AG20443 (cell line): Measurements from ENCODE around the gene TPI1.

Source experiments
- DNase-seq: peaks from one replicate; pipeline ENCODE4 v3.0.0; 2012; ENCODE audit warnings: low spot score, mixed read lengths

TPI1 gene

GRCh38 chr12:6867413-6868210 lies at the start of gene TPI1:
TSS of gene TPI1 (plus strand) at chr12:6867531. CDS start at chr12:6867567, 36 bp downstream.
- DNase-seq = peak; percentile 96

- no peak for DNase-seq
Measured at GRCh38 chr12:6817662-6818157, 49.6 kb upstream of the TPI1 start.

GRCh38 chr12:6818222-6818621 lies 49.1 kb upstream of the TPI1 start:
- DNase-seq = no peak

GRCh38 chr12:6818645-6819044 lies 48.7 kb upstream of the TPI1 start:
- no peak for DNase-seq

- DNase-seq = no peak
Measured at GRCh38 chr12:6819106-6820030, 48.0 kb upstream of the TPI1 start.

DNA sequence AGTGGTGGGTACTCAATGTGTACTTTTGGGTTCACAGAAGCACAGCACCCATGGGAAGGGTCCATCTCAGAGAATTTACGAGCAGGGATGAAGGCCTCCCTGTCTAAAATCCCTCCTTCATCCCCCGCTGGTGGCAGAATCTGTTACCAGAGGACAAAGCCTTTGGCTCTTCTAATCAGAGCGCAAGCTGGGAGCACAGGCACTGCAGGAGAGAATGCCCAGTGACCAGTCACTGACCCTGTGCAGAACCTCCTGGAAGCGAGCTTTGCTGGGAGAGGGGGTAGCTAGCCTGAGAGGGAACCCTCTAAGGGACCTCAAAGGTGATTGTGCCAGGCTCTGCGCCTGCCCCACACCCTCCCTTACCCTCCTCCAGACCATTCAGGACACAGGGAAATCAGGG lies 47.2 kb upstream of the TPI1 start:
- no peak for DNase-seq

GRCh38 chr12:6821591-6822425 lies 45.5 kb upstream of the TPI1 start, which contains the start of gene GPR162:
TSS of gene GPR162 (plus strand) at chr12:6821821. CDS start at chr12:6823899, 2,078 bp downstream.
- peak; percentile 84 for DNase-seq

GRCh38 chr12:6822426-6823135 lies 44.8 kb upstream of the TPI1 start:
- no peak for DNase-seq

DNA sequence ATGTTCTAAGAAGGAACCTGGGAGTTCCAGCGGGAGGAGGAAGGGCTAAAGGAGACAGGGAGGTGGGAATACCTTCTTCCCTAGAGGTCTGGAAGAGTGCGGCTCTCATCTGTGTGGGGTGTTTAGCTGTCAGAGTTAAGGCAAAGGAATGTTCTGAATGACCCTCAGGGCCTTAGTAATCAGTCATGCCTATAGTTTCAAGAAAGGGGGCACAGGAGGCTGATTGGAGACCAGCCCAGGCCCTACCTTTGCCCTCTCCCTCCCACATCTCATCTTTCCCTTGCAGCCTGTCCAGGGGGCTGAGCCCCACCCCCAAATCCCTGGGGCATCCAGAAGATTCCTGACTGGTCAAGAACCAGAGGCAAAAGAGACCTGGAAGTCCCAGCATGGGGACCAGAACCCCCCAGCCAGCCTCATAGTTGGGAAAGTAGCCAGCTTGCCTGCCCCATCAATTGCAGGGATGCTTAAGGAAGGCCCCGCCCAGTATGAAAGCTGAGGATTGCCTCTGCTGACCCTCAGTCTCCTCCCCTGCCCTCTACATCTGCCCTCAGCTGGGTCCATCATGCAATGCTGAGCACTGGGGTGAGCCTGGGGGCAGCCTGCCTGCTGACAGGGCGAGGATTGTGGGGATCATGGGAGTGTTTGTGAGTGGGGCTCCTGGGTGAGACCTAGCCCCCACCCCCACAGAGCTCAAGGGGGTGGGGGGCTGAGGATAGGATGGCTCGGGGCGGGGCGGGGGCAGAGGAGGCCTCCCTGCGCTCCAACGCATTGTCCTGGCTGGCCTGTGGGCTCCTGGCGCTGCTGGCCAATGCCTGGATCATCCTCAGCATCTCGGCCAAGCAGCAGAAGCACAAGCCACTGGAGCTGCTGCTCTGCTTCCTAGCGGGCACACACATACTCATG lies 43.9 kb upstream of the TPI1 start:
- DNase-seq = no peak

DNA sequence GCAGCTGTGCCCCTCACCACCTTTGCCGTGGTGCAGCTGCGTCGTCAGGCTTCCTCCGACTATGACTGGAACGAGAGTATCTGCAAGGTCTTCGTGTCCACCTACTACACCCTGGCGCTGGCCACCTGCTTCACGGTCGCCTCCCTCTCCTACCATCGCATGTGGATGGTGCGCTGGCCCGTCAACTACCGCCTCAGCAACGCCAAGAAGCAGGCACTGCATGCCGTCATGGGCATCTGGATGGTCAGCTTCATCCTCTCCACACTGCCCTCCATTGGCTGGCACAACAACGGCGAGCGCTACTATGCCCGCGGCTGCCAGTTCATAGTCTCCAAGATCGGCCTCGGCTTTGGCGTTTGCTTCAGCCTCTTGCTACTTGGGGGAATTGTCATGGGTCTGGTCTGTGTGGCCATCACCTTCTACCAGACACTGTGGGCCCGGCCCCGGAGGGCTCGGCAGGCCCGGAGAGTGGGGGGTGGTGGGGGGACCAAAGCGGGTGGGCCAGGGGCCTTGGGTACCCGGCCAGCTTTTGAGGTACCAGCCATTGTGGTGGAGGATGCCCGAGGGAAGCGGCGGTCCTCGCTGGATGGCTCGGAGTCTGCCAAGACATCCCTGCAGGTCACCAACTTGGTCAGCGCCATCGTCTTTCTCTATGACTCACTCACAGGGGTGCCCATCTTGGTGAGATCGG lies 43.1 kb upstream of the TPI1 start:
- no peak for DNase-seq

DNA sequence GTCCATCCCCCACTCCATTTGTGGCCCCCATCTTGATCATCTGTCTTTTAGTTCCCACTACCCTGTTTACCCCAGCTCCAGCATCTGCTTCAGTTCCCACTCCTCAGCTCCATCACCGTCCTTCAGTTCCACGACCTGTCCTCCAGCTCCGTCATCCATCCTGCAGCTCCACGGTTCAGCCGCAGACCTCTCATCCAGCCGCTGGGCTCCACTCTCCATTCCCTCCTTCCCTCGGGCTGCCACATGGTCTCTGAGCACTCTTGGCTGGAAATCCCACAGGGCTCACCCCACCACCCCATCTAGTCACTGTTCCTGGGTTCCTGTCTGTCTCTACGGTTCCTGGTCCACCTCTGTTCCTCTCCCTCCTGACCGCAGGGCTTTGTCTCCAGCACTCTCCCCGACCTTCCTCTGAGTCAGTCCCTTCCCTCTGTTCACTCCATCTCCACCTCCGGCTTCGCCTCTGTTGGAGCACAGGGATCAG lies 42.4 kb upstream of the TPI1 start:
- peak; percentile 48 for DNase-seq

DNA sequence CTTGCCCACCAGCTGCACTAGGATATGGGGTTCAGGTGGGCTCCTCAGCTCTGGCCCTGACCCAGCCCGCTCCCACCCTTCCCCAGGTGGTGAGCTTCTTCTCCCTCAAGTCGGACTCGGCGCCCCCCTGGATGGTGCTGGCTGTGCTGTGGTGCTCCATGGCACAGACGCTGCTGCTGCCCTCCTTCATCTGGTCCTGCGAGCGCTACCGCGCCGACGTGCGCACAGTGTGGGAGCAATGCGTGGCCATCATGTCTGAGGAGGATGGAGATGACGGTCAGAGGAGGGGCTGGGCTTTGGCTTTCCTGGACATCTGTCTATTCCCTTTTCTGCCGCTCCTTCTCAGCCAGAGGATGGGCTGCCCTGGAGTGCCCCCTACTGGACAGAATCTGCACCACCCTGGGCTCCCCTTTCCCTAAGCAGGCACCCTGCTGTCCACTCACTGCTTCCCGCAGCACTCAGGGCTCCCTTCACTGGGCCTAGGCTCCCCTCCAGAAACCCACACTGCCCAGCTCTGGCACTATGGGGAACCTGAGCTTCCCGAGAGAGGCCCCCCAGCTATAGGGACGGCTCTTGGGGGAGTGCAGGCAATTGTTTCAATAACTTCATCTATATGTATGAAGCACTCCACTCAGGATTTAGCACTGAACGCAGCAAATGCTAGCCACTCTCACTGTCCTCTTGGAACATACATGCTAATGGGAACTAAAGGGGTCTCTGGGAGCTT lies 41.8 kb upstream of the TPI1 start:
- peak; percentile 93 for DNase-seq

DNA sequence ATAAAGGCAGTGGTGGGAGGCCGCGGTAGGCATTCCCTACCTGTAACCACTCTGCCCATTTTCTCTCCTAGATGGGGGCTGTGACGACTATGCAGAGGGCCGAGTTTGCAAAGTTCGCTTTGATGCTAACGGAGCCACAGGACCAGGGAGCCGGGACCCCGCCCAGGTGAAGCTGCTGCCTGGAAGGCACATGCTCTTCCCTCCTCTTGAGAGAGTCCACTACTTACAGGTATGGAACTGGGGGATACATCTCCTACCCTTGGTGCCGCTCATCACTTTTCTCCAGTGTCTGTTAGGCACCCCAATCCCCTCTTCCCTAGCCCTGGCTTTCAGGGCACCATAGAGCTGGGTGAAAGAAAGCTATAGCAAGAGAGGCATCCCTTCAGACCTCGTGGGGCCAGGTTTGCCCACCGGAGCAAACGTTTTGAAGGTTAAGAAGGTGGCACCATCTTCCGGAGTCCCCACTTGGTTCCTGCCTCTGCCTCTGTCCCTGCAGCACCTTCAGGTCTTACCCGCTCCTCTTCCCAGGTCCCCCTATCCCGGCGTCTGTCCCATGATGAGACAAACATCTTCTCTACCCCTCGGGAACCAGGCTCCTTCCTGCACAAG lies 41.1 kb upstream of the TPI1 start:
- DNase-seq = no peak

DNA sequence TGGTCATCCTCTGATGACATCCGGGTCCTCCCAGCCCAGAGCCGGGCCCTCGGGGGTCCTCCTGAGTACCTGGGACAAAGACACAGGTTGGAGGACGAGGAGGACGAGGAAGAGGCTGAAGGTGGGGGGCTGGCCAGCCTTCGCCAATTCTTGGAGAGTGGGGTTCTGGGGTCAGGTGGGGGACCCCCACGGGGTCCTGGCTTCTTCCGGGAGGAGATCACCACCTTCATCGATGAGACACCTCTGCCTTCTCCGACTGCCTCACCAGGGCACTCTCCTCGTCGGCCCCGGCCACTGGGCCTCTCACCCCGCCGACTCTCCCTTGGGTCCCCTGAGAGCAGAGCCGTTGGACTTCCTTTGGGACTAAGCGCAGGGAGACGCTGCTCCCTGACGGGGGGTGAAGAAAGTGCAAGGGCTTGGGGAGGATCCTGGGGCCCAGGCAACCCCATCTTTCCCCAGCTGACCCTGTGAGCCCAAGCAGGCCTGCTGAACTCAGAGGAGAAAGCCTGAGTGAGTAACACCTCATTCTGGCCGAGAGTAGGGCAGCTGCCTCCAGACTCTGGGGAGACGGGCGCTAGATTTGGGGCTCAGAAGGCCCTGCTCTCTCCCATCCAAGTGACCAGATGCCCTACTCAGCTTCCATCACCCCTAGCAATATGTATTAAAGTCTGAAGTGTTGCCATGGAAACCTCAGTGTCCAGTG lies 40.4 kb upstream of the TPI1 start:
- no peak for DNase-seq

- peak; percentile 93 for DNase-seq
Measured at GRCh38 chr12:6827437-6827911, 39.9 kb upstream of the TPI1 start.

DNA sequence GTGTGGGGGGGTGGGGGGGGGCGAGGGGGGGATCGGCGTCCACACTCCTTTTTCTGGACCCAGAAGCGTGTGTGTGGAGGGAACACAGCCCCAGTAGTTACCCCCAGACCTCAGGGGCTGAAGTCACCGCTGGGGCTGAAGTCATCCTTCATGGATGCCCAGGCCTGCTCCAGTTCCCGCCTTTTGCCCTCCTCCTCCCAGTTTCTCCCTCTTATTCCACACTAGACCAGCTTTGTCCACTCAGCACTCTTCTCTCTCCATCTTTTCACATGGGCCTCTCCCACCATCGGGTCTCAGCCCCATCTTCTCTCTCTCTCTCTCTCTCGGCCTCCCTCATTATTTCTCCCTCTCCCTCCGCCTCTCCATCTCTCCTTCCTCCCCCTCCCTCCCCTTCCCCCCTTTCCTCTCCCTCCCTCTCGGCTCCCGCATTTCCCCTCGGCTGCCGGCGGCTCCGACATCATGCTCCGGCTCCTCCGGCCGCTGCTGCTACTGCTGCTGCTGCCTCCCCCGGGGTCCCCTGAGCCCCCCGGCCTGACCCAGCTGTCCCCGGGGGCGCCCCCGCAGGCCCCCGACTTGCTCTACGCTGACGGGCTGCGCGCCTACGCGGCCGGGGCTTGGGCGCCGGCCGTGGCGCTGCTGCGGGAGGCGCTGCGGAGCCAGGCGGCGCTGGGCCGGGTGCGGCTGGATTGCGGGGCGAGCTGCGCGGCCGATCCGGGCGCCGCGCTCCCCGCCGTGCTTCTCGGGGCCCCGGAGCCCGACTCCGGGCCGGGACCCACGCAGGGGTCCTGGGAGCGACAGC lies 39.1 kb upstream of the TPI1 start, which contains the start of gene P3H3:
Gene P3H3 (plus strand): TSS at position 426 of the 799 bp plus-strand sequence. CDS start 34 bp downstream, at position 460.
- DNase-seq = peak; percentile 69
